GM12878 (cell line): ENCODE measurements around the gene RPS8. TPM values are rescaled to one million over a fixed set of nuclear protein-coding genes. Genes with fewer than 3 reads are reported as not detected.

Source experiments
- ATAC-seq: fragments of 200-7000 bp; cut with Tn5 transposase; 3 replicates; pipeline ENCODE4 v1.9.1; 2020; ENCODE audit warnings: mild to moderate bottlenecking, moderate library complexity
- BruUV-seq: library from RNA; stranded (reverse); fragments of 400-500 nt; replicated peaks from 2 replicates; lab custom pipeline; 2021; lab: Mats Ljungman, UMichigan
- CTCF ChIA-PET: fragments of 300-600 bp; sonication (Branson Sonifier 250); formaldehyde crosslinking; extraction: SDS; loops from one replicate; lab custom pipeline; 2021; ENCODE audit warnings: inconsistent platforms; lab: Yijun Ruan, JAX
- POLR2A ChIA-PET: fragments of 350-600 bp; formaldehyde crosslinking; extraction: SDS; loops from one replicate; lab custom pipeline; 2021; ENCODE audit warnings: inconsistent platforms; lab: Charles Lee
- RAD21 ChIA-PET: fragments of 300-600 bp; sonication (Branson Sonifier 250); formaldehyde crosslinking; loops from one replicate; lab custom pipeline; 2023; ENCODE audit warnings: antibody characterized with exemption; ENCODE audit not compliant: unreplicated experiment; lab: Charles Lee
- SMC1A ChIA-PET: fragments of 300-600 bp; sonication (Branson Sonifier 250); formaldehyde crosslinking; loops from one replicate; lab custom pipeline; 2023; ENCODE audit not compliant: unreplicated experiment, uncharacterized antibody; lab: Charles Lee
- DNase-seq: peaks from one replicate; pipeline ENCODE4 v3.0.0-alpha.2; 2011; ENCODE audit warnings: low read depth, low spot score
- FAIRE-seq: peaks from 3 replicates; lab custom pipeline; 2011; peaks lifted over from hg19 to GRCh38; lab: Jason Lieb, UNC
- H2AFZ ChIP-seq: 2 replicates; pipeline ENCODE4 v1.6.0; 2011; ENCODE audit warnings: low read depth, low read length, control low read depth; ENCODE audit not compliant: control insufficient read depth
- H3K27ac ChIP-seq: 2 replicates; pipeline ENCODE4 v1.5.1; 2011; ENCODE audit warnings: control low read depth; ENCODE audit not compliant: control insufficient read depth, insufficient read depth
- H3K27me3 ChIP-seq, 2 experiments: replicated peaks in 1 of 2; 2 replicates each; pipeline versions ENCODE4 v1.6.0 to v1.6.1; 2011; ENCODE audit warnings: low read length in 1 of 2; ENCODE audit not compliant: control insufficient read depth in 2 of 2, insufficient read depth in 2 of 2
- H3K36me3 ChIP-seq, 2 experiments: 2 replicates each; pipeline ENCODE4 v1.5.1; 2011; ENCODE audit warnings: low read length in 1 of 2; ENCODE audit not compliant: control insufficient read depth in 2 of 2, insufficient read depth in 2 of 2
- H3K4me1 ChIP-seq: 2 replicates; pipeline ENCODE4 v1.6.1; 2011; ENCODE audit warnings: mild to moderate bottlenecking, low read length, moderate library complexity, mixed read lengths; ENCODE audit not compliant: control insufficient read depth, insufficient read depth
- H3K4me2 ChIP-seq: 2 replicates; pipeline ENCODE4 v1.6.0; 2011; ENCODE audit warnings: control low read depth; ENCODE audit not compliant: control insufficient read depth, insufficient read depth
- H3K4me3 ChIP-seq: fragments of 200-600 bp; sonication (generic); 2 replicates; pipeline ENCODE4 v1.5.1; 2016
- H3K79me2 ChIP-seq: 2 replicates; pipeline ENCODE4 v1.6.0; 2011; ENCODE audit warnings: low read length; ENCODE audit not compliant: control insufficient read depth, insufficient read depth
- H3K9ac ChIP-seq: 2 replicates; pipeline ENCODE4 v1.8.0; 2011; ENCODE audit warnings: low read length, control low read depth, mixed read lengths; ENCODE audit not compliant: control insufficient read depth, insufficient read depth
- H3K9me3 ChIP-seq: replicated peaks from 3 replicates; pipeline ENCODE4 v1.5.1; 2011; ENCODE audit warnings: mild to moderate bottlenecking, low read length; ENCODE audit not compliant: control insufficient read depth, insufficient read depth
- H4K20me1 ChIP-seq: 2 replicates; pipeline ENCODE4 v1.6.0; 2011; ENCODE audit not compliant: control insufficient read depth, insufficient read depth
- BACH1 ChIP-seq: fragments of 450-650 bp; IDR thresholded peaks from 2 replicates; pipeline ENCODE4 v1.6.1; 2017; ENCODE audit warnings: mild to moderate bottlenecking, borderline replicate concordance
- CHD2 ChIP-seq: IDR thresholded peaks from 2 replicates; pipeline ENCODE4 v1.6.1; 2011; ENCODE audit warnings: low read depth, low read length, improper control_type of control experiment, borderline replicate concordance
- CHD4 ChIP-seq: fragments of 200-600 bp; sonication (generic); IDR thresholded peaks from 2 replicates; pipeline ENCODE4 v1.6.1; 2016; ENCODE audit warnings: mild to moderate bottlenecking
- JUNB ChIP-seq: IDR thresholded peaks from 2 replicates; pipeline ENCODE4 v1.6.1; 2016; ENCODE audit warnings: antibody characterized with exemption, mild to moderate bottlenecking
- MEF2B ChIP-seq: fragments of 450-650 bp; IDR thresholded peaks from 2 replicates; pipeline ENCODE4 v1.6.1; 2018; ENCODE audit warnings: mild to moderate bottlenecking, moderate library complexity; ENCODE audit not compliant: partially characterized antibody, poor library complexity, severe bottlenecking
- MYC ChIP-seq: IDR thresholded peaks from 2 replicates; pipeline ENCODE4 v1.6.1; 2011; ENCODE audit warnings: mild to moderate bottlenecking, low read length, moderate library complexity, inconsistent platforms; ENCODE audit not compliant: insufficient read depth, insufficient replicate concordance, insufficient read length, severe bottlenecking
- NFYA ChIP-seq: IDR thresholded peaks from 2 replicates; pipeline ENCODE4 v1.6.1; 2011; ENCODE audit warnings: low read depth, mild to moderate bottlenecking, low read length, improper control_type of control experiment, borderline replicate concordance
- NR2C1 ChIP-seq: fragments of 450-650 bp; IDR thresholded peaks from 2 replicates; pipeline ENCODE4 v1.6.1; 2017; ENCODE audit warnings: antibody characterized with exemption, mild to moderate bottlenecking, moderate library complexity
- PAX5 ChIP-seq: IDR thresholded peaks from 2 replicates; pipeline ENCODE4 v1.6.1; 2011; ENCODE audit warnings: low read depth, low read length, borderline replicate concordance
- PML ChIP-seq: IDR thresholded peaks from 2 replicates; pipeline ENCODE4 v1.6.1; 2012; ENCODE audit warnings: low read length, inconsistent platforms
- RAD21 ChIP-seq: IDR thresholded peaks from 2 replicates; pipeline ENCODE4 v1.6.1; 2011; ENCODE audit warnings: mild to moderate bottlenecking, low read depth, low read length, moderate library complexity; ENCODE audit not compliant: insufficient read depth
- RBBP5 ChIP-seq: fragments of 200-600 bp; sonication (generic); conservative IDR thresholded peaks from 2 replicates; pipeline ENCODE4 v1.6.1; 2016
- SIN3A ChIP-seq: IDR thresholded peaks from 2 replicates; pipeline ENCODE4 v1.6.1; 2012; ENCODE audit warnings: low read depth, low read length, improper control_type of control experiment
- TARDBP ChIP-seq: IDR thresholded peaks from 2 replicates; pipeline ENCODE4 v1.6.1; 2016; ENCODE audit warnings: borderline replicate concordance
- TCF7 ChIP-seq: IDR thresholded peaks from 2 replicates; pipeline ENCODE4 v1.6.1; 2014; ENCODE audit warnings: antibody characterized with exemption, borderline replicate concordance
- WGBS: methylation state at CpG from one replicate; pipeline ENCODE4 v1.1.6; 2016; ENCODE audit warnings: low lambda C conversion rate; ENCODE audit not compliant: insufficient replicate concordance, insufficient coverage; ENCODE audit errors: missing lambda C conversion rate; 5-methylcytosine and 5-hydroxymethylcytosine counted together
- in situ Hi-C: fragments of 300-500 bp; cut with MboI; formaldehyde crosslinking; loops from 9 replicates; pipeline ENCODE4 v1.14.3; 2018; ENCODE audit warnings: mixed read lengths
- intact Hi-C: fragments of 100-400 bp; cut with micrococcal nuclease; formaldehyde crosslinking; loops from one replicate; pipeline ENCODE4 v1.14.2; 2022; ENCODE audit not compliant: unreplicated experiment
- polyA plus RNA-seq, 11 experiments: library from polyadenylated mRNA; depleted of rRNA in 4 of 11; unstranded in 6 of 11; stranded (reverse) in 5 of 11; fragments of >200 nt; fragmentation: Nextera tagmentation in 4 of 11; fragmentation: Illumina TruSeq in 1 of 11; extraction: Ambion mirVana in 4 of 11; extraction: Trizol in 1 of 11; gene quantifications; 1 replicate in 1 of 11; 2 replicates in 10 of 11; pipeline versions ENCODE4 v1.2.1 to v1.2.3, GENCODE V29; 2011 to 2016; ENCODE audit warnings: inconsistent platforms in 2 of 11, missing spikeins in 2 of 11, low read depth in 1 of 11
- total RNA-seq, 4 experiments: library from RNA; depleted of rRNA in 3 of 4; stranded (reverse); fragments of >200 nt in 3 of 4; fragmentation: Illumina TruSeq in 1 of 4; extraction: Trizol in 1 of 4; gene quantifications; 2 replicates each; pipeline versions ENCODE4 v1.2.1 to v1.2.3, GENCODE V29; 2013 to 2021
- TF ChIP-seq, protein P1 (sequence below): IDR thresholded peaks from 2 replicates; pipeline ENCODE4 v1.6.1; 2012; ENCODE audit warnings: low read depth, low read length, improper control_type of control experiment
- TF ChIP-seq, protein P2 (sequence below): fragments of 450-650 bp; IDR thresholded peaks from 2 replicates; pipeline ENCODE4 v1.6.1; 2017; ENCODE audit warnings: mild to moderate bottlenecking, low read depth, inconsistent platforms; ENCODE audit not compliant: poor library complexity, severe bottlenecking

The RPS8 gene
- total and polyA plus RNA-seq, 10 of the 15 experiments (the other 5 are each of a cell fraction or from before 2014, with no cell fraction given), result 1,296 to 3,461 (median 2,877) TPM

DNA sequence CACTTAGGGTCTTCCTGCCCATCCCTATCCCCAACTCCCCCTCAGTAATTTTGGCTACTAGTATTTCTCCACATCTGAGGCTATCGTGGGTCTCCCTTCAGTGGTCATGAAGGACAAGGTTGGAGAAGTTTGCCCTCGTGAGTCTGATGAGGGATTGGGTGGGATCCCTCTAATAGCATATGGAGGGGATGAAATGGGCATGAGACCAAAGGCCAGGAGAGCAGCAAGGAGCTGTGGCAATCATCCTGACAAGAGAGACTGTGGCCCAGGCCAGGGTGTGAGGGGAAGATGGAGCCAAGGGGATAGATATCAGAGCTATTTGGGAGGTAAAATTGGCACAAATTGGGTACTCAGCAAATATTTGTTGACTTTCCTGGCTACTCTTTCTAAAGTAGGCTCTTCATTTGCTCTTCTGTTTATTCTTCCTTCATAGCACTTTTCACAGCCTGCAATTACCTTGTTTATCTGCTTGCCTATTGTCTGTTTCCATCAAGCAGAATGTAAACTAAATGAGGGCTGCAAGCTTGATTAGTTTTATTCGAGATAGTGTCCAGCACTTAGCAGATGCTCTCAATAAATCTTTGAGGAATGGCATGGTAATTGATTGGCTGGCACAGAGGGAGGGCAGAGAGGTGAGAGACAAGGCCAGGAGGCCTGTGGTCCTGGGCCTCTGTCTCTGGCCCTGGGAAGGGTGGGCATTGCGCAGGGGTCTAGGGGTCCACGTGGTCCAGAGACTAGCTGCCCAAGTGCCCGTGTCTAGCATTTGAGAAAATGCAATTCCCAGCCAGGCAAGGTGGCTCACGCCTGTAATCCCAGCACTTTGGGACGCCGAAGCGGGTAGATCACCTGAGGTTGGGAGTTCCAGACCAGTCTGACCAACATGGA is 23.4 kb downstream of the RPS8 start (continued):
- TF ChIP-seq, protein P1, sequence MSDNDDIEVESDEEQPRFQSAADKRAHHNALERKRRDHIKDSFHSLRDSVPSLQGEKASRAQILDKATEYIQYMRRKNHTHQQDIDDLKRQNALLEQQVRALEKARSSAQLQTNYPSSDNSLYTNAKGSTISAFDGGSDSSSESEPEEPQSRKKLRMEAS, result no peak

DNA sequence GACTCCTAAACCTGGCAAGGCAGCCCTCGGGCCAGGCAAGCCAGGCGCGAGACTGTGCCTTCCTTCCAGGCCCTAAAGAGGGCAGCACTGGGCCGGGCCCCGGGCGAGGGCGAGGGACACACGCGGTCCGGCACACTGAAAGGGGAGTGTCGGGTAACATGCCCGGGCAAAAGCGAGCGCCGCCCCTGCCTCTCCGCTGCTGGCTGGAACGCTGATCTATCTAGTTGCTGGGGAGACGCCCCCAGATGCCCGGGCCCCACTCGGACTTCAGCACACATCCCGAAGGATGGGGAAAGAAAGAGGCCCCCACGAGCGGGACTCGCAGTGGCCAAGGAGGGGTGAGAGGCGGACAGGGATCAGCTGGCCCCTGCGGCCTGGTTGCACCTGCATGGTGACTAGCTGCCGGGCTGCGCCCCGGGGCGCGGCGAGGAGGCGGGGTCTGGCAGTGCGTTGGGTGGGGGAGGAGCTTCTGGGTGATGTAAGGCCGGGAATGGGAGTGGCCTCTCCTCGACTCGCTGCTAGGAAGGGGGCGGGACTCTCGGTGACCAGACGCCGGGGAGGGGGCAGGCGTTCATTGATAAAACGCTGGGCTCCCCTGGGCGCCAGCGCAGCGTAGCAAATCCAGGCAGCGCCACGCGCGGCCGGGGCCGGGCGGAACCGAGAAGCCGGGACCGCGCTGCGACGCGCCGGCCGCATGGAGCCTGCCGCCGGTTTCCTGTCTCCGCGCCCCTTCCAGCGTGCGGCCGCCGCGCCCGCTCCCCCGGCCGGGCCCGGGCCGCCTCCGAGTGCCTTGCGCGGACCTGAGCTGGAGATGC is 24.6 kb downstream of the RPS8 start, which contains the start of gene PLK3:
Gene PLK3, plus strand, starts transcription at position 608 of the 815 bp plus-strand sequence. Its CDS starts 87 bp downstream, at position 695.
- RAD21 ChIA-PET, result interaction anchor here (0.6 to 2.1 kb wide), 28 partner anchors 9 to 701 kb away, joined by 3 to 30 read pairs (median 4); partner anchors contain the start of genes BTBD19, EIF2B3, HECTD3 and MUTYH
- Histone ChIP-seq H4K20me1 (no peaks in the 10 kb centered on the region), H3K27ac (peak within 1 kb of the TSS; percentile 84), H3K4me2 (peak within 1 kb of the TSS; percentile 94), H3K9ac (peak within 1 kb of the TSS; percentile 83), H3K9me3 (no peaks in the 10 kb centered on the region), H3K4me1 (peaks cover 11% of the 10 kb centered on the region), H3K36me3 (peaks cover 5 to 6% of the 10 kb centered on the region in 2 experiments), H3K27me3 (no peaks in the 10 kb centered on the region), H2AFZ (peak within 1 kb of the TSS; percentile 92), H3K4me3 (peak within 1 kb of the TSS; percentile 94), H3K79me2 (peaks cover 21% of the 10 kb centered on the region)
- SMC1A ChIA-PET, result interaction anchor here (0.7 to 2.1 kb wide), 16 partner anchors 8 to 504 kb away, joined by 3 to 14 read pairs (median 4); partner anchors contain the start of genes BTBD19, HECTD3, RPS8 and UROD
- POLR2A ChIA-PET, result interaction anchor here (0.6 to 6.9 kb wide), 20 partner anchors 9 to 722 kb away, joined by 3 to 59 read pairs (median 5); partner anchors contain the start of genes BTBD19, DYNLT4, PRDX1 and RNU5D-1
- CTCF ChIA-PET, result interaction anchor here (0.6 to 3.5 kb wide), 25 partner anchors 9 to 583 kb away, joined by 3 to 47 read pairs (median 5); partner anchors contain the start of genes BEST4, BTBD19, HECTD3 and RNU5D-1
- ATAC-seq (peak; percentile 91), FAIRE-seq (peak; percentile 95), DNase-seq (peak; percentile 91)
- intact Hi-C loops, result no loop called here
- in situ Hi-C loops, result no loop called here
- WGBS, result 1% methylated on average over 67 of the region's 79 CpGs
- BruUV-seq, result no TSS peak
- peak; percentile 86 for TF ChIP-seq RAD21
- no peak for TF ChIP-seq NFYA
- no peak for TF ChIP-seq CHD4
- TF ChIP-seq TCF7, result no peak
- peak; percentile 69 for TF ChIP-seq BACH1
- TF ChIP-seq, protein P2, sequence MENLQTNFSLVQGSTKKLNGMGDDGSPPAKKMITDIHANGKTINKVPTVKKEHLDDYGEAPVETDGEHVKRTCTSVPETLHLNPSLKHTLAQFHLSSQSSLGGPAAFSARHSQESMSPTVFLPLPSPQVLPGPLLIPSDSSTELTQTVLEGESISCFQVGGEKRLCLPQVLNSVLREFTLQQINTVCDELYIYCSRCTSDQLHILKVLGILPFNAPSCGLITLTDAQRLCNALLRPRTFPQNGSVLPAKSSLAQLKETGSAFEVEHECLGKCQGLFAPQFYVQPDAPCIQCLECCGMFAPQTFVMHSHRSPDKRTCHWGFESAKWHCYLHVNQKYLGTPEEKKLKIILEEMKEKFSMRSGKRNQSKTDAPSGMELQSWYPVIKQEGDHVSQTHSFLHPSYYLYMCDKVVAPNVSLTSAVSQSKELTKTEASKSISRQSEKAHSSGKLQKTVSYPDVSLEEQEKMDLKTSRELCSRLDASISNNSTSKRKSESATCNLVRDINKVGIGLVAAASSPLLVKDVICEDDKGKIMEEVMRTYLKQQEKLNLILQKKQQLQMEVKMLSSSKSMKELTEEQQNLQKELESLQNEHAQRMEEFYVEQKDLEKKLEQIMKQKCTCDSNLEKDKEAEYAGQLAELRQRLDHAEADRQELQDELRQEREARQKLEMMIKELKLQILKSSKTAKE, result peak; percentile 98
- peak; percentile 48 for TF ChIP-seq MEF2B
- no peak for TF ChIP-seq TARDBP
- TF ChIP-seq PAX5, result 0 out of 2 replicates have a peak, but pooled peaks have one; percentile 23
- no peak for TF ChIP-seq JUNB
- TF ChIP-seq RBBP5, result no peak
- TF ChIP-seq PML, result no peak
- TF ChIP-seq NR2C1, result no peak
- no peak; the same call in none of the 2 replicates for TF ChIP-seq CHD2
- TF ChIP-seq MYC, result peak; percentile 73
- TF ChIP-seq SIN3A, result peak; percentile 79; the same call in 1 of the 2 replicates
